IMR-90 (cell line): ENCODE data around the gene SLC6A6. TPM values are rescaled to one million over a fixed set of nuclear protein-coding genes. Genes with fewer than 3 reads are reported as not detected.

ENCODE experiments used
- ATAC-seq: fragments of 200-7000 bp; cut with Tn5 transposase; 2 replicates; pipeline ENCODE4 v1.9.1; 2020; ENCODE audit warnings: low read depth, mild to moderate bottlenecking, moderate library complexity
- BruUV-seq: library from RNA; stranded (reverse); fragments of 400-500 nt; replicated peaks from 2 replicates; lab custom pipeline; 2021; lab: Mats Ljungman, UMichigan
- CTCF ChIA-PET: fragments of 300-600 bp; formaldehyde crosslinking; extraction: SDS; loops from one replicate; lab custom pipeline; 2021; ENCODE audit warnings: antibody characterized with exemption; lab: Yijun Ruan, JAX
- POLR2A ChIA-PET: fragments of 300-600 bp; sonication (Branson Sonifier 250); formaldehyde crosslinking; loops from one replicate; lab custom pipeline; 2022; ENCODE audit warnings: antibody characterized with exemption; ENCODE audit not compliant: unreplicated experiment; lab: Charles Lee
- DNase-seq: peaks from one replicate; pipeline ENCODE4 v3.0.0; 2013
- H2AFZ ChIP-seq: replicated peaks from 2 replicates; pipeline ENCODE3; 2013; ENCODE audit warnings: low read length, mild to moderate bottlenecking; ENCODE audit not compliant: poor library complexity
- H2AK5ac ChIP-seq: 2 replicates; pipeline ENCODE4 v1.6.1; 2013; ENCODE audit warnings: low read depth, low read length, inconsistent platforms
- H2AK9ac ChIP-seq: replicated peaks from 2 replicates; pipeline ENCODE3; 2013; ENCODE audit warnings: mild to moderate bottlenecking, low read depth, low read length, moderate library complexity; ENCODE audit not compliant: poor library complexity
- H2BK120ac ChIP-seq: 2 replicates; pipeline ENCODE4 v1.6.1; 2013; ENCODE audit warnings: low read depth, low read length, inconsistent platforms
- H2BK15ac ChIP-seq: 3 replicates; pipeline ENCODE4 v1.6.1; 2013; ENCODE audit warnings: low read depth, low read length, inconsistent platforms
- H2BK20ac ChIP-seq: 2 replicates; pipeline ENCODE4 v1.6.1; 2013; ENCODE audit warnings: low read depth, mild to moderate bottlenecking, inconsistent platforms, low read length, moderate library complexity
- H2BK5ac ChIP-seq: 2 replicates; pipeline ENCODE4 v1.6.1; 2013; ENCODE audit warnings: mild to moderate bottlenecking, low read depth, low read length, inconsistent platforms; ENCODE audit not compliant: poor library complexity, severe bottlenecking
- H3K14ac ChIP-seq: replicated peaks from 2 replicates; pipeline ENCODE4 v1.6.1; 2013; ENCODE audit warnings: low read depth, low read length, inconsistent platforms
- H3K18ac ChIP-seq: 2 replicates; pipeline ENCODE4 v1.6.1; 2013; ENCODE audit warnings: low read depth, low read length, control low read depth
- H3K23ac ChIP-seq: 2 replicates; pipeline ENCODE4 v1.6.1; 2013; ENCODE audit warnings: low read depth, low read length, inconsistent platforms
- H3K27ac ChIP-seq: 2 replicates; pipeline ENCODE4 v1.5.1; 2013; ENCODE audit warnings: mild to moderate bottlenecking, control low read depth, low read length; ENCODE audit not compliant: insufficient read depth
- H3K27me3 ChIP-seq: 2 replicates; pipeline ENCODE4 v1.6.1; 2013; ENCODE audit warnings: low read length; ENCODE audit not compliant: control insufficient read depth, insufficient read depth
- H3K36me3 ChIP-seq: 2 replicates; pipeline ENCODE4 v1.6.1; 2013; ENCODE audit warnings: low read length, mixed read lengths; ENCODE audit not compliant: control insufficient read depth, insufficient read depth
- H3K4ac ChIP-seq: 2 replicates; pipeline ENCODE4 v1.6.1; 2013; ENCODE audit warnings: low read depth, low read length, inconsistent platforms
- H3K4me1 ChIP-seq: 2 replicates; pipeline ENCODE4 v1.6.1; 2013; ENCODE audit warnings: low read length, mixed read lengths; ENCODE audit not compliant: control insufficient read depth, insufficient read depth
- H3K4me2 ChIP-seq: 2 replicates; pipeline ENCODE4 v1.6.1; 2013; ENCODE audit warnings: low read depth, mild to moderate bottlenecking, control low read depth, low read length, moderate library complexity
- H3K4me3 ChIP-seq: 2 replicates; pipeline ENCODE4 v1.5.1; 2013; ENCODE audit warnings: low read depth, mild to moderate bottlenecking, control low read depth, low read length, moderate library complexity; ENCODE audit not compliant: insufficient read depth
- H3K56ac ChIP-seq: 2 replicates; pipeline ENCODE4 v1.6.1; 2013; ENCODE audit warnings: low read length, inconsistent platforms; ENCODE audit not compliant: insufficient read depth; ENCODE audit errors: extremely low read depth
- H3K79me1 ChIP-seq, 2 experiments: 2 replicates each; pipeline ENCODE4 v1.6.1; 2013; ENCODE audit warnings: low read length in 2 of 2, inconsistent platforms in 1 of 2, low read depth in 1 of 2
- H3K9ac ChIP-seq: 2 replicates; pipeline ENCODE4 v1.6.1; 2013; ENCODE audit warnings: low read depth, low read length, control low read depth
- H3K9me1 ChIP-seq: 2 replicates; pipeline ENCODE4 v1.6.1; 2013; ENCODE audit warnings: low read length, inconsistent platforms; ENCODE audit not compliant: insufficient read depth
- H3K9me3 ChIP-seq: 2 replicates; pipeline ENCODE4 v1.6.1; 2013; ENCODE audit warnings: low read length; ENCODE audit not compliant: control insufficient read depth, insufficient read depth
- H4K20me1 ChIP-seq: 2 replicates; pipeline ENCODE4 v1.6.1; 2013; ENCODE audit warnings: low read length, inconsistent platforms; ENCODE audit not compliant: insufficient read depth
- H4K5ac ChIP-seq: 2 replicates; pipeline ENCODE4 v1.6.1; 2013; ENCODE audit warnings: mild to moderate bottlenecking, low read depth, low read length, control low read depth
- H4K8ac ChIP-seq, 2 experiments: 2 replicates each; pipeline ENCODE4 v1.6.1; 2013; ENCODE audit warnings: low read depth in 2 of 2, low read length in 2 of 2, control low read depth in 1 of 2, inconsistent platforms in 1 of 2
- H4K91ac ChIP-seq: 2 replicates; pipeline ENCODE4 v1.6.1; 2013; ENCODE audit warnings: low read depth, low read length, inconsistent platforms; ENCODE audit not compliant: insufficient read depth
- ELK1 ChIP-seq: fragments of 150-350 bp; IDR thresholded peaks from 2 replicates; pipeline ENCODE4 v1.6.1; 2016; ENCODE audit warnings: low read depth, mild to moderate bottlenecking, low read length, moderate library complexity, borderline replicate concordance
- POLR2A ChIP-seq: IDR thresholded peaks from 2 replicates; pipeline ENCODE4 v1.6.1; 2012; ENCODE audit warnings: mild to moderate bottlenecking, low read depth, low read length
- RCOR1 ChIP-seq: IDR thresholded peaks from 2 replicates; pipeline ENCODE4 v1.6.1; 2012; ENCODE audit warnings: mild to moderate bottlenecking, low read length, improper control_type of control experiment; ENCODE audit not compliant: insufficient replicate concordance
- USF2 ChIP-seq: fragments of 150-350 bp; IDR thresholded peaks from 2 replicates; pipeline ENCODE4 v1.6.1; 2017; ENCODE audit warnings: mild to moderate bottlenecking, antibody characterized with exemption, low read length, low read depth
- WGBS, 2 experiments: methylation state at CpG; one replicate each; pipeline versions ENCODE4 v1.1.5 to v1.1.7; 2013; ENCODE audit warnings: missing lambda C conversion rate in 2 of 2; ENCODE audit not compliant: insufficient read length in 1 of 2; ENCODE audit errors: extremely low coverage in 2 of 2; 5-methylcytosine and 5-hydroxymethylcytosine counted together
- dilution Hi-C: fragments of 300-500 bp; cut with HindIII; formaldehyde crosslinking; loops from one replicate; pipeline ENCODE4 v1.14.3; 2018; ENCODE audit warnings: low sequenced_read_pairs; ENCODE audit not compliant: unreplicated experiment
- in situ Hi-C: fragments of 300-500 bp; cut with MboI; formaldehyde crosslinking; loops from 3 replicates; pipeline ENCODE4 v1.14.3; 2019; ENCODE audit warnings: low sequenced_read_pairs, inconsistent platforms, mixed read lengths
- intact Hi-C: fragments of 100-400 bp; cut with micrococcal nuclease; formaldehyde crosslinking; loops from 2 replicates; pipeline ENCODE4 v1.10.0; 2022
- polyA plus RNA-seq, 3 experiments: library from polyadenylated mRNA; depleted of rRNA; stranded (reverse); fragments of >200 nt; gene quantifications; 2 replicates each; pipeline ENCODE4 v1.2.3, GENCODE V29; 2012; ENCODE audit warnings: low replicate concordance in 1 of 3
- total RNA-seq: library from RNA; depleted of rRNA; stranded (reverse); fragments of >200 nt; gene quantifications from 2 replicates; pipeline ENCODE4 v1.2.3, GENCODE V29; 2012

Gene SLC6A6
- total and polyA plus RNA-seq, 2 of the 4 experiments (the other 2 are of a cell fraction): 29.9 to 39.4 TPM

- H3K23ac ChIP-seq: no peak overlapping the region
- H3K4me3 ChIP-seq: no peak overlapping the region
- CTCF ChIA-PET: interaction anchor here (0.8 kb wide), 1 partner anchor 31 kb away, joined by 5 read pairs; no protein-coding TSS in a partner anchor
- H3K27me3 ChIP-seq: peaks cover 14% of the 10 kb centered on the region
- no peak overlapping the region for H3K14ac ChIP-seq
- no peak overlapping the region for H2AK9ac ChIP-seq
- peaks cover 10% of the 10 kb centered on the region for H3K9me3 ChIP-seq
- H3K56ac ChIP-seq: no peak overlapping the region
- H2BK20ac ChIP-seq: no peak overlapping the region
- no peak for ATAC-seq
- H3K9me1 ChIP-seq: no peaks in the 10 kb centered on the region
- no peak overlapping the region for H4K5ac ChIP-seq
- in situ Hi-C loops: loop anchor here (10.0 kb wide), 1 partner anchor 422 kb away; no protein-coding TSS in a partner anchor
- H3K36me3 ChIP-seq: no peaks in the 10 kb centered on the region
- H3K4me1 ChIP-seq: no peaks in the 10 kb centered on the region
- no peak overlapping the region for H3K27ac ChIP-seq
- dilution Hi-C loops: no loop called here
- no peak overlapping the region for H3K4ac ChIP-seq
- no peak overlapping the region for H3K9ac ChIP-seq
- no peak overlapping the region for H2AK5ac ChIP-seq
- POLR2A ChIA-PET: no interaction called here
- TF ChIP-seq POLR2A (no peak), RCOR1 (no peak), ELK1 (no peak), USF2 (no peak)
- no peaks in the 10 kb centered on the region for H3K79me1 ChIP-seq
- no peak overlapping the region for H4K91ac ChIP-seq
- no peaks in the 10 kb centered on the region for H4K20me1 ChIP-seq
- intact Hi-C loops: no loop called here
- no peak overlapping the region for H2BK5ac ChIP-seq
- H2BK120ac ChIP-seq: no peak overlapping the region
- H2AFZ ChIP-seq: no peak overlapping the region
- 91% methylated on average over 7 of the region's 12 CpGs; no CpG with 5 or more reads in 1 of the 2 experiments for WGBS, 2 experiments
- H4K8ac ChIP-seq: no peak overlapping the region
- no peak for DNase-seq
- no peak overlapping the region for H2BK15ac ChIP-seq
- H3K18ac ChIP-seq: no peak overlapping the region
- BruUV-seq: no TSS peak
- no peak overlapping the region for H3K4me2 ChIP-seq
Observed at GRCh38 chr3:14503033-14503705, 100.8 kb downstream of the SLC6A6 start.
